Measurements from ENCODE around the gene TGFBR3L.
"Not testable (repeated sequence)": the region's sequence is repeated elsewhere in the genome, so short reads cannot be mapped to it uniquely, and the experiment has no call there.

Gene TGFBR3L

DNA sequence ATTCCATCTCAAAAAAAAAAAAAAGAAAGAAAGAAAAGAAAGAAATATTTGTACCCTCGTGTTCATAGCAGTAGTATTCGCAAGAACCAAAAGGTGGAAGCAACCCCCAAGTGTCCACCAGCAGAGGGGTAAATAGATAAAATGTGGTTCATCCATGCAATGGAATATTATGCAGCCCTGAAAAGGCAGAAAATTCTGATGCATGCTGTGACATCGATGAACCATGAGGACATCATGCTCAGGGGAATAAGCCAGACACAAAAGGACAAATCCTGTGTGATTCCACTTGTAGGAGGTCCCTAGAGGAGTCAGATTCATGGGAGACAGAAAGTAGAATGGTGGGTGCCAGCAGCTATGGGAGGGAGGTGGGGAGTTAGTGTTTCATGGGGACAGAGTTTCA is 32.7 kb upstream of the TGFBR3L start:
- no peak for DNase-seq

DNA sequence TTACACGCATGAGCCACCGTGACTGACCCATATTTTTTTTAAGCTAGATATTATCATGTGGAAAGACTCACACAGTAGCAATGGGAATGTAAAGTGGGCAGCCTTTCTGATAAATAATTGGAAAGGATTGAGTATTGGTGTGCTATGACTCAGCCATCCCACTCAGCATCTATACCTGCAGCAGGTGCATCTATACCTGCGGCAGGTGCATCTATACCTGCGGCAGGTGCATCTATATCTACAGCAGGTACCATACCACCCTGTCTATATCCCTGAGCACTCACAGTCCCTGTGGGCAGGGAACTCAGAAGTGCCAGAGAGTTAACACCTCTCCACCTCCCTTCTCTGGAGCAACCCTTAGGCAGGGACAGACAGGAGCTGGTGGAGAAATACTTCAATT is 31.5 kb upstream of the TGFBR3L start:
- DNase-seq = no peak

DNA sequence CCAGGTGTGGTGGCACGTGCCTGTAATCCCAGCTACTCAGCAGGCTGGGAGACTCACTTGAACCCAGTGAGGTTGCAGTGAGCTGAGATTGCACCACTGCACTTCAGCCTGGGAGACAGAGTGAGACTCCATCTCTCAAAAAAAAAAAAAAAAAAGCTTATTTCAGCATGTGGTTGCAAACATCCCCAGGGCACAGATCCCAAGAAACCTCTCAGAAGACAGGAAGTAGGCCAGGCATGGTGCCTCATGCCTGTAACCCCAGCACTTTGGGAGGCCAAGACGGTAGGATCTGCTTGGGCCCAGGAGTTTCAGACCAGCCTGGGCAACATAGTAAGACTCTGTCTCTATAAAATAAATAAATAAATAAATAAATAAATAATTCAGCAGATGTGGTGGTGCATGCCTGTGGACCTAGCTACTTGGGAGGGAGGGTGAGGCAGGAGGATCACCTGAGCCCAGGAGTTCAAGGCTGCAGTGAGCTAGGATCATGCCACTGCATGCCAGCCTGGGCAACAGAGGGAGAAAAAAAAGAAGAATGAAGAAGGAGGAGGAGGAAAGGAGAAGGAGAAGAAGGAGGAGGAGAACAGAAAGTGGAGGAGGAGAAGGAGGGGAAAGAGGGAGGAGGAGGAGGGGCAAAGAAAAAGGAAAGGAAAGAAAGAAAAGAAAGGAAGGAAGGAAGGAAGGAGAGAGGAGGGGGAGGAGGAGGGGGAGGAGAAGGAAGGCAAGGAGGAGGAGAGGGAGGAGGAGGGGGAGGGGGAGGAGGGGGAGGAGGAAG is 30.6 kb upstream of the TGFBR3L start:
- no peak for DNase-seq

DNA sequence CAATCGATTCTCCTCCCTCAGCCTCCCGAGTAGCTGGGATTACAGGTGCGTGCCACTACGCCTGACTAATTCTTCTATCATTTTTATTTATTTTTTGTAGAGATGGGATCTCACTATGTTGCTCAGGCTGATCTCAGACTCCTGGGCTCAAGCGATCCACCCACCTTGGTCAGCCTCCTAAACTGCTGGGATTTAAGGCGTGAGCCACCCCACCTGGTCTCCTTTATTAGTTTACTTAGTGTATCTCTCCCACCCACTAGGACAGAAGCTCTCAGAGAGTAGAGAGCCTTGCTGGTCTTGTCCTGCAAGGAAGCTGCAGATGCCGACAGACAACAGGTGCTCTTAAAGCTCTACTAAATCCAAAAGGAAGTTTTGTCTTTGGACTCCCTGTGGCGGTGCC is 28.8 kb upstream of the TGFBR3L start:
- no peak for DNase-seq

DNA sequence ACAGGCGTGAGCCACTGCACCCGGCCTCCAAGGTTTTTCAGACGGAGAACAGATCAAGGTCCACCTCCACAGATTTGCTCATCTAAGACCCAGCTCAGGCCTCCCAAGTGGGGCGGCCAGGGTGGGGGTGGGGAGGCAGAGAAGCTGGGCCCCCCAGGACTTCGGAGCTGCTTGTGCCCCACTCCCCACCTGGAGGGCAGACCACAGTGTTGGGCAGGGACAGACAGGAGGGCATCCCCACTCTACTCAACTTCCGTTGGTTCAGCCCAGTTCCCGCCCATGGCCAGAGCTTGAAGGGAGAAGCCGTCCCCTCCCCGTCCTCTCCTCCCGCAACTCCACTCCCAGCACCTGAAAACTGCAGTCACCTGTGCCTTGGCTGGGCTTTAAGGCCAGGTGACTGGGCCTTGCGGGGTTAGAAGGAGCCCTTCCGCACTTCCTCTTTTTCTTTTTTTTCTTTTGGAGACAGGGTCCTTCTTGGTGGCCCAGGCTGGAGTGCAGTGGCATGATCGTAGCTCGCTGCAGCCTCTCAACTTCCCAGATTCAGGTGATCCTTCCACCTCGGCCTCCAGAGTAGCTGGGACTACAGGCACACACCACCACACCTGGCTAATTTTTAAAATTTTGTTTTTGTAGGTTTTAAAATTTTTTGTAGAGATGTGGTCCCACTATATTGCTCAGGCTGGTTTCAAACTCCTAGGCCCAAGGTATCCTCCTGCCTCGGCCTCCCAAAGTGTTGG is 27.1 kb upstream of the TGFBR3L start:
- no peak for DNase-seq

DNA sequence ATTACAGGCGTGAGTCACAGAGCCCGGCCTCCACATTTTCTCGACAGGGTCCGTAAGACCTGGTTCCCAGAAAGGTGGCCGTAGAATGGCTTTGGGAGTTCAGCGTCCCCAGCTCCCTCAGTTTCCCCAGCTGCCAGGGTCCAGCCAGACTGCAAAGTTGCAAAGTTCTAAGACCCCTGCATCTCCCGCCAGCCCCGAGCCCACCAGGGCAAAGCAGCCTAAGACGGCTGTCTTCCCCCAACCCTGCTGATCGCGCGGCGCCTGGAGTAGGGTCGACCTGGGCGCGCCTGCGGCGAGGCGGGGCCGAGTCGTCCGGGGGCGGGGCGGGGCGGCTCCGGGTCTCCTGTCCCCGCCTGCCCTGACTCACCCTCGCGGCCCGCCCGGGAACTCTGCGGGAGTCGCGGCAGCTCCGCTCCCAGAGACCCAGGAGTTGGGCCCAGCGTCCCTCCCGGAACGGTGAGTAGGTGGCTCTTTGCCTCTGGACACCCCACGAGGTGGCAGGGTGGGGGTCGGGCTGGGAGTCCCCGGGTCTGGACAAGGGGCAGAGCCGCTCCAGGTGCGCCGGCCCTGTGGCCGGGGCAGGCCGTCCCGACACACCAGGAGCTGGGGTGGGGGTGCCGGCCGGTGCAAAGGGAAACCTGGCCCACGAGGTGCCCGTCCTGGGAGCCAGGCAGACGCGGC is 26.3 kb upstream of the TGFBR3L start, which contains the start of gene LRRC8E:
Gene LRRC8E (plus strand): TSS at position 366 of the 681 bp plus-strand sequence. CDS start 7,094 bp downstream, outside the sequence.
- peak; percentile 76 for DNase-seq

DNA sequence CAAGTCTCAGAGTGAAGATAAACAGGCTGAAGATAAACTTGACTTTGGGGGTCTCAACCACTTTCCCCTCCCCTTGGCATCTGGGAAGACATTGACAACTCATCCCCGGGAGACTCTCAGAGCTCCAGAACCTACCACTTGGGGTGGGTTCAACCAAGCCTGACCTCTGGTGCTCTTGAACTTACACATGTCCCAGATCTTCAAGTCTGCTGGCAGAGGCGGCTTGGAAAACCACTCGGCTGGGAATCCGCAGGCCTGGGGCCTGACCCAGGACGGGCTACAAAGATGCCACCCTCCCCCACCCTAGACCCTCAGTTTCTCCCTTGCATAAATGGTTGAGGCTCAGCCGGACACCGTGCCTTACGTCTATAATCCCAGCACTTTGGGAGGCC is 25.8 kb upstream of the TGFBR3L start:
- DNase-seq = no peak

DNA sequence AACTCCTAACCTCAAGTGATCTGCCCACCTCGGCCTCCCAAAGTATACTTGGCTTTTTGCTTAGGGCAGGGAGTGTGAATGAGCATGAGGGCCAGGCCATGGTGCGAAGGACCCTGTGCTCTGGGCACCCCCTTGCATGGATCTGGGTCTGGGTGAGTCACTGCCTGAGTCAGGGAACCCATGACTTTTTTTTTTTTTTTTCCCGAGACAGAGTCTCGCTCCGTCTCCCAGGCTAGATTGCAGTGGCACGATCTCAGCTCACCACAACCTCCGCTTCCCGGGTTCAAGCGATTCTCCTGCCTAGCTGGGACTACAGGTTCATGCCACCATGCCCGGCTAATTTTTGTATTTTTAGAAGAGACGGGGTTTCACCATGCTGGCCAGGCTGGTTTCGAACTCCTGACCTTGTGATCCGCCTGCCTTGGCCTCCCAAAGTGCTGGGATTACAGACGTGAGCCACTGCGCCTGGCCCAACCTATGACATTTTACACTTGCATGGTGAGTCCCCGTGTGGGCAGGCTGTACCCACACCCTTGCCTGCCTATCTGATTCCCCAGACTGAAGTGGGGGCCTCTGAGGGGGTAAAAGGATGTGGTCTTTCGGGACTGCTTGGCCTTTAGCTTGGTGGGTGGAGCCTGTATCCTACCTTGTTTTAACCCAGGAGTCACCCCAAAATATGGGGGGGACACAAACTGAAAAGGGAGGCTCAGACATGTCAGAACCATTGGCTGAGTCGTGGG is 21.1 kb upstream of the TGFBR3L start:
- DNase-seq = not testable (repeated sequence)

DNA sequence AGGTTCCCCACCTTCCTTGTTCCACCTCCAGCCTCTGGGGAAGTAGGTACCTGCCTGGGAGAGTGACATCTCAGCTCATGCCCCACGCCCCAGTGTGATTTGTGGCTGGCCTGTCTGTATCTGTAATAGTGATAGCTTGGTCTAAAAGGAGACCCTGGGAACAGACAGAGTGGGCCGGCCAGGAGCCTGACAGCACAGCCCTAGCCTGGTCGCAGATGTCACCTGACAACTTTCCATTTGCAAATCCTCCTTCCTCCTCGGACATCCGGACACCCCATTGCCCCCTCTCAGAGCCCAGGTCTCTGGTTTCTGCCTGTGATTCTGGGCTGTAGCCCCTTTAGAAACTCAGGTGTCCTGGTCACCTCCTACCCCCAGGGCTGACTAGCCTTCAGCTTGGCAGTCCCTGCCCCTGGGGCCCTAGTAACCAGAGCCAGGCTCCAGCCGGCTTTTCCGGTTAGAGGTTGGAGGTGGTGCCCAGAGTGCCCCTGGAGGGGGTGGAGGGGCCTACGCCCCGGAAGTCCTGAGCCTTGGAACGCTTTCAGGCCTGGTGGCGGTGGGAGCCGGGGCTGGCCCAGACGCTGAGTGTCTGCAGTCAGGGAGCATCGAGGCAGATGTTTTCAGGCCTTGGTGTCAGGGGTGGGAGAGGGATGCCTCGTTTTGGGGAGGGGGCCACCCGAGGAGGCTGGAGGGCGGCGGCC is 19.9 kb upstream of the TGFBR3L start:
- no peak for DNase-seq

DNA sequence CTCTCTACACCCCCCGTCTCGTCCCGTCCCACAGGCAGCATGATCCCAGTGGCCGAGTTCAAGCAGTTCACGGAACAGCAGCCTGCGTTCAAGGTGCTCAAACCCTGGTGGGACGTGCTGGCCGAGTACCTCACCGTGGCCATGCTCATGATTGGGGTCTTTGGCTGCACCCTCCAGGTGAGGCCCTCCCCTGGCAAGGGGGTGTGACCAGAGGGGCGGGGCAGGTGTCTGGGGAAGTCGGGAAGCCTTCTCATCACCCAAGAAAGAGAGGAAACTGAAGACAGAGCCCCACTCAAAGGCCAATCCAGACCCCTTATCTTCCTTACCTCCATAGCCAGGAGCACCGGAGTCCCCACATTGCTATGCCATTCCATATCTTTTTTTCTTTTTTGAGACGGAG is 19.1 kb upstream of the TGFBR3L start:
- DNase-seq = no peak

DNA sequence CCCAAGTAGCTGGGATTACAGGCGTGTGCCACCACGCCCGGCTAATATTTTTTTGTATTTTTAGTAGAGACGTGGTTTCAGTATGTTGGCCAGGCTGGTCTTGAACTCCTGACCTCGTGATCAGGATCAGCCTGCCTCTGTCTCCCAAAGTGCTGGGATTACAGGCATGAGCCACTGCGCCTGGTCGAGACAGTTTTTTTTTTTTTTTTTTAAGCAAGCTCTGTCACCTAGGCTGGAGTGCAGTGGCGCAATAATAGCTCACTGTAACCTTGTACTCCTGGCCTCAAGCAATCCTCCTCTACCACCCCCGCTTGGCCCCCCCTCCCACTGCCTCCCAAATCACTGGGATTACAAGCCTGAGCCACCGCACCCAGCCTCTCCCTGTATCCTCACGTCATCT is 17.3 kb upstream of the TGFBR3L start:
- no peak for DNase-seq

DNA sequence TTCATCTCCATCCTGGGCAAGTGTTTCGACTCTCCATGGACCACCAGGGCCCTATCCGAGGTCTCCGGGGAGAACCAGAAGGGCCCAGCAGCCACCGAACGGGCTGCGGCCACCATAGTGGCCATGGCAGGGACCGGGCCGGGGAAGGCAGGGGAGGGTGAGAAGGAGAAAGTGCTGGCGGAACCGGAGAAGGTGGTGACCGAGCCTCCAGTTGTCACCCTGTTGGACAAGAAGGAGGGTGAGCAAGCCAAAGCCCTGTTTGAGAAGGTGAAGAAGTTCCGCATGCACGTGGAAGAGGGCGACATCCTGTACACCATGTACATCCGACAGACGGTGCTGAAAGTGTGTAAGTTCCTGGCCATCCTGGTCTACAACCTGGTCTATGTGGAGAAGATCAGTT is 15.7 kb upstream of the TGFBR3L start:
- DNase-seq = no peak

DNA sequence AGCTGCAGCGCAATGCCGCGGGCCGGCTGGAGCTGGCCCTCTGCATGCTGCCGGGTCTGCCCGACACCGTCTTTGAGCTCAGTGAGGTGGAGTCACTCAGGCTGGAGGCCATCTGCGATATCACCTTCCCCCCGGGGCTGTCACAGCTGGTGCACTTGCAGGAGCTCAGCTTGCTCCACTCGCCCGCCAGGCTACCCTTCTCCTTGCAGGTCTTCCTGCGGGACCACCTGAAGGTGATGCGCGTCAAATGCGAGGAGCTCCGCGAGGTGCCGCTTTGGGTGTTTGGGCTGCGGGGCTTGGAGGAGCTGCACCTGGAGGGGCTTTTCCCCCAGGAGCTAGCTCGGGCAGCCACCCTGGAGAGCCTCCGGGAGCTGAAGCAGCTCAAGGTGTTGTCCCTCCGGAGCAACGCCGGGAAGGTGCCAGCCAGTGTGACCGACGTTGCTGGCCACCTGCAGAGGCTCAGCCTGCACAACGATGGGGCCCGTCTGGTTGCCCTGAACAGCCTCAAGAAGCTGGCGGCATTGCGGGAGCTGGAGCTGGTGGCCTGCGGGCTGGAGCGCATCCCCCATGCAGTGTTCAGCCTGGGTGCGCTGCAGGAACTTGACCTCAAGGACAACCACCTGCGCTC is 14.8 kb upstream of the TGFBR3L start:
- DNase-seq = no peak

DNA sequence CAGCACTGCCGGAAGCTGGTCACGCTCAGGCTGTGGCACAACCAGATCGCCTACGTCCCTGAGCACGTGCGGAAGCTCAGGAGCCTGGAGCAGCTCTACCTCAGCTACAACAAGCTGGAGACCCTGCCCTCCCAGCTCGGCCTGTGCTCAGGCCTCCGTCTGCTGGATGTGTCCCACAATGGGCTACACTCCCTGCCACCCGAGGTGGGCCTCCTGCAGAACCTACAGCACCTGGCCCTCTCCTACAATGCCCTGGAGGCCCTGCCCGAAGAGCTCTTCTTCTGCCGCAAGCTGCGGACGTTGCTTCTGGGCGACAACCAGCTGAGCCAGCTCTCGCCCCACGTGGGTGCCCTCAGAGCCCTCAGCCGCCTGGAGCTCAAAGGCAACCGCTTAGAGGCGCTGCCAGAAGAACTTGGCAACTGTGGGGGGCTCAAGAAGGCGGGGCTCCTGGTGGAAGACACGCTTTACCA is 14.2 kb upstream of the TGFBR3L start:
- DNase-seq = no peak

DNA sequence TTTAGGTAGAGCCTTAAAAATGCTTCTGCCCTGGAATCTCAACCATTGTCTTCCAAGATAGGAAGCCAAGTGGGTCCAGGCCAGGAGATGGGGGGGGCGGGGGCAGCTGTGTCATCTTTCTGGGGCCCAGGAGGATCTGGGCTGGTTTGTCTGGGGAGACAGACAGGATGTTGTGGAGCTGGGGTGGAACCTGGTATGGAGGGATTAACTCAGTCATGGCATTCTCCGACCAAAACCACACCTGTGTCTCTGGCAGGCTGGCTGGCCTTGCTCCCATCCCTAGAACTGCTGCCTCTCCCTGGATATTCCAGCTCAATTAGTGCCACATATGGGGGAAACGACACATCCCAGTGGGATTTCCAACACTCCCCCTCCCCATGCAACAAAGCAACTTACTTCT is 13.7 kb upstream of the TGFBR3L start:
- no peak for DNase-seq

DNA sequence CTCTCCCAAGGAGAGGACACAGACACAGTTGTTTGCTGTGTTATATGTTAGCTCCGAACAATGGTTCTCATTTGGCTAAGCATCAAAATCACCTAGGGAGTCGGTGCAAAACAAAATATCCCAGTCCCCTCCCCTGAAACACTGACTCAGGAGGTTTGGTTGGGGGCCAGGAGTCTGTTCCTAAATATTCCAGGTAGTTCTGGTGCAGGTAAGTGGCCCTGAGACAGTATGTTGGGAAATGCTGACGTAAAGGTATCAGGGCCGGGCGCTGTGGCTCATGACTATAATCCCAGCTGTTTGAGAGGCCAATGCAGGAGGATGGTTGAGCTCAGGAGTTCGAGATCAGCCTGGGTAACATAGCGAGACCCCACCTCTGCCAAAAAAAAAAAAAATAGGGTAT is 13.3 kb upstream of the TGFBR3L start:
- DNase-seq = no peak

DNA sequence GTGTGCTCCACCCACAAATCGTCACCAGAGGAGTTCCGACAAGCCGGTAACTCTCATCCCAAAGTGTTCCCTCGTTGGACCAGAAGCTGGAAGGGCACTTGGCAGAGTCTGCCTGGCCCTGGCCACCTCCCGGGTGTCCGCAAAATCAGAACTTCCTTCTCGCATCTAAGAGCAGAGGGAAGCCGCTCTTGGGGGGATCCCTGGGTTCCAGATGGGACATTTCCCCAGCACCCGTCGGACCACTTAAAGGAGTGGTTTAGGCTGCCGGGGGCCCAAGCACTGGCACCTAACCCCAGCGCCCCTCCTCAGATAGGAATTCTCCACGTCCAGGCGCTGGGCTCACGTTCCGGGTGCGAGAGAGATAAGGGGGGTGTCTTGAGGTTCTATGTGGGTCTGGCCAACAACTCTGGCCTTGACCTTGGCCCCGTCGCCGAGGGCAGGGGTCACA is 11.8 kb upstream of the TGFBR3L start:
- DNase-seq = no peak

DNA sequence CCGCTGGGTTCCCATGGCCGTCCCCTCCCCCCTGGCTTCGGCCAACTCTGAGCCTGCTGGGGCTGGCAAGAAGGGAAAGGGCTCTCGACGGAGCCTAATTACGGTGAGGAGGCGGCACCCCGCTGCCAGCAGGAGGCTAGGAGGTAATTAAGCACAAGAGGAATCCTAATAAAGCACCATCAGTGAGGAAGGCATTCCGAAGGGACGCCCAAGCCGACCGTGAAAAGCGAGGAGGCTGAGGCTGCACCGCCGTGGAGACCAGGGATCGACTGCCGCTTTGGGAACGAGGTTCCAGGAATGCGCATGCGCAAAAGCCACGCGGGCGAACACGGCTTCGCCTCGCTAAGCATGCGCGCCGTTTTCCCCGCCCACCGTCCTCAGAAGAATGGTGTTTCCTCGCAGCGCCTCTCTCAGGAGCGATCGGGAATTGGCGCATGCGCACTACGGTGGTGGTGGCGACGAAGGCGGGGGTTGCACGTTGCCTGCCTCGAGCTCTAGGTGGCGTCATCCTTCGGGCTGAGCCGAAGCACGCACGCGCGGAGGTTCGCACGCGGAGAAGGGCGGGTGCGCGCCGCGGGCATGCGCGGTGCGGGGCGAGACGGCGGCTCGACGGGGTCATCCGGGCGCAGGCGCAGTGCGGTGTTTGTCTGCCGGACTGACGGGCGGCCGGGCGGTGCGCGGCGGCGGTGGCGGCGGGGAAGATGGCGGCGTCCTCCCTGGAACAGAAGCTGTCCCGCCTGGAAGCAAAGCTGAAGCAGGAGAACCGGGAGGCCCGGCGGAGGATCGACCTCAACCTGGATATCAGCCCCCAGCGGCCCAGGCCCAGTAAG is 11.2 kb upstream of the TGFBR3L start, which contains the start of gene MAP2K7:
Gene MAP2K7 (plus strand): TSS at position 634 of the 830 bp plus-strand sequence. CDS start 68 bp downstream, at position 702.
- DNase-seq = peak; percentile 100

DNA sequence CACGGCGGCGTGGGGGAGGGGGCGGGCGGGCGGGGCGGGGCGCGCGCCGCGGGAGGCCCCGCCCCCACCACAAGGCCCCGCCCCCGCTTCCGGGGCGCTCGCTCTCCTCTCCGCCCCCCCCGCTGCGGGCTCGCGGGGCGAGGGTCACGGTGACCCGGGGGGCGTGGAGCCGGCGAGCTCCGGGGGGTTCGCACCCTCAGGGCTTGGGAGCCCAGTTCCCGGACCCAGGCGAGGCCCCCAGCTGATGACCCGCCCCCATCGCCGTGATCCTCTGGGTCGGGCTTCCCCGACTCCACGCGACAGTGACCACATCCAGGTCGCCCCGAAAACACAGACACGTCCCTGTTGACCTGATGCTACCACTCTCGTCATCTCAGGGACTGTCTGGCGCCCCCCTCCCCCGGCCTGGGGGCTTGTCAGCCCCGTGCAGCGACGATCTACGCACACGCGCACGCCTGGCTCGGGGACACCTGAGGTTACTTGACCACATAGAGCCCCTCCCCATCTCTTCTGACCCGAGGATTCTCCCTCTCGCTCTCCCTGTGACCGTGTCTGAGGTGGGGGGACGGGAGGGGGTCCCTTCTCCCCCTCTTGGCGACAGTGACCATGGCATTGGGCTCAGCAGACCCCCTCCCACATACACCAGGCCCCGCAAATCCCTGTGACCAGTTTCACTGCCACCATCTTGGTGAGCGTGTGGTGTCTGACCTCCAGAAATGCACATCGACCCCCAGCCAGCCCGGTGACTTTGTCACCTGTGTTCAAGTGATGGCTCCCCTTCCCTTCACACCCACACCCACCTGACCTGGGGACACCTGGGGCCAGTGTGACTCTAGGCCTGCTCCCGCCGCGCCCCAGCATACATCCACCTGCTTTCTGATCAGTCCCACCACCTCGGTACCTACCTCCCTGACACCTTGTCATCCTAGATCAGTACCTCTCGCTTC is 10.3 kb upstream of the TGFBR3L start:
- DNase-seq = peak; percentile 68

Measured in stimulated activated CD4-positive, alpha-beta T cell treated with anti-CD3 and anti-CD28 coated beads, Interleukin-15, amount 100 ng/mL, for 24 hours (primary cell).